Smooth muscle cell (in vitro differentiated cells): ENCODE results near the gene THOC5. TPM values are rescaled to one million over a fixed set of nuclear protein-coding genes. Genes with fewer than 3 reads are reported as not detected.

Experiments
- DNase-seq: peaks from one replicate; lab custom pipeline; 2025; ENCODE audit not compliant: unreplicated experiment; lab: John Stamatoyannopoulos, UW
- H2AFZ ChIP-seq: fragments of 200-600 bp; sonication (generic); 2 replicates; pipeline ENCODE4 v1.6.0; 2016; ENCODE audit warnings: antibody characterized with exemption, low read depth, mild to moderate bottlenecking
- H3F3A ChIP-seq: fragments of 200-600 bp; sonication (generic); 2 replicates; pipeline ENCODE4 v1.6.0; 2017; ENCODE audit warnings: antibody characterized with exemption, low read depth
- H3K27ac ChIP-seq: fragments of 200-600 bp; sonication (generic); 2 replicates; pipeline ENCODE4 v1.5.1; 2016; ENCODE audit warnings: low read depth, mild to moderate bottlenecking
- H3K27me3 ChIP-seq: fragments of 200-600 bp; sonication (generic); 2 replicates; pipeline ENCODE4 v1.6.1; 2016; ENCODE audit warnings: low read depth, mild to moderate bottlenecking
- H3K36me3 ChIP-seq: fragments of 200-600 bp; sonication (generic); 2 replicates; pipeline ENCODE4 v1.5.1; 2016; ENCODE audit warnings: low read depth
- H3K4me1 ChIP-seq: fragments of 200-600 bp; sonication (generic); 2 replicates; pipeline ENCODE4 v1.5.1; 2016; ENCODE audit warnings: low read depth
- H3K4me2 ChIP-seq: fragments of 200-600 bp; sonication (generic); 2 replicates; pipeline ENCODE4 v1.6.0; 2016; ENCODE audit warnings: mild to moderate bottlenecking
- H3K4me3 ChIP-seq: fragments of 200-600 bp; sonication (generic); 2 replicates; pipeline ENCODE4 v1.5.1; 2016; ENCODE audit warnings: mild to moderate bottlenecking
- H3K79me2 ChIP-seq: fragments of 200-600 bp; sonication (generic); 2 replicates; pipeline ENCODE4 v1.6.0; 2016; ENCODE audit warnings: low read depth, mild to moderate bottlenecking
- H3K9ac ChIP-seq: fragments of 200-600 bp; sonication (generic); 2 replicates; pipeline ENCODE4 v1.6.0; 2016; ENCODE audit warnings: low read depth
- H3K9me3 ChIP-seq: fragments of 200-600 bp; sonication (generic); replicated peaks from 2 replicates; pipeline ENCODE4 v1.5.1; 2016; ENCODE audit warnings: low read depth
- H4K20me1 ChIP-seq: fragments of 200-600 bp; sonication (generic); 2 replicates; pipeline ENCODE4 v1.6.0; 2016; ENCODE audit warnings: low read depth
- CTCF ChIP-seq: fragments of 200-600 bp; sonication (generic); IDR thresholded peaks from 2 replicates; pipeline ENCODE4 v1.5.1; 2017; ENCODE audit warnings: borderline replicate concordance, mild to moderate bottlenecking, antibody characterized with exemption; ENCODE audit not compliant: insufficient read depth, poor library complexity, severe bottlenecking
- WGBS: methylation state at CpG from one replicate; pipeline ENCODE4 v1.1.7; 2016; ENCODE audit warnings: low lambda C conversion rate; 5-methylcytosine and 5-hydroxymethylcytosine counted together
- polyA plus RNA-seq: library from polyadenylated mRNA; unstranded; fragments of >200 nt; fragmentation: Nextera tagmentation; extraction: Ambion mirVana; gene quantifications from 2 replicates; pipeline ENCODE4 v1.2.1, GENCODE V29; 2016
- total RNA-seq: library from RNA; depleted of rRNA; stranded (reverse); fragments of >200 nt; gene quantifications from 2 replicates; pipeline ENCODE4 v1.2.3, GENCODE V29; 2014

THOC5 gene
- total and polyA plus RNA-seq, 2 experiments from 2014 or later = 13.7 to 21.7 TPM

- Histone ChIP-seq H3K9me3 (no peaks in the 10 kb centered on the region), H4K20me1 (no peaks in the 10 kb centered on the region), H3K4me3 (no peak overlapping the region), H3K4me2 (no peak overlapping the region), H3K36me3 (peaks cover 32% of the 10 kb centered on the region), H3K27me3 (no peaks in the 10 kb centered on the region), H3F3A (no peaks in the 10 kb centered on the region), H3K9ac (no peak overlapping the region), H3K79me2 (no peaks in the 10 kb centered on the region), H3K4me1 (no peaks in the 10 kb centered on the region), H3K27ac (no peak overlapping the region), H2AFZ (no peak overlapping the region)
- DNase-seq = no peak
- TF ChIP-seq CTCF = no peak
- WGBS = 97% methylated on average over 3 of the region's 3 CpGs
Measured at GRCh38 chr22:29536411-29536810, 17.1 kb downstream of the THOC5 start.

- Histone ChIP-seq H3K4me2 (no peak overlapping the region), H3K79me2 (no peaks in the 10 kb centered on the region), H3K36me3 (peaks cover 24% of the 10 kb centered on the region), H3K9ac (no peak overlapping the region), H3F3A (no peaks in the 10 kb centered on the region), H3K9me3 (no peaks in the 10 kb centered on the region), H3K4me1 (no peaks in the 10 kb centered on the region), H3K27ac (no peak overlapping the region), H3K4me3 (no peak overlapping the region), H4K20me1 (no peaks in the 10 kb centered on the region), H3K27me3 (no peaks in the 10 kb centered on the region), H2AFZ (no peak overlapping the region)
- DNase-seq = no peak
- WGBS = 90% methylated on average over 4 of the region's 4 CpGs
- no peak for TF ChIP-seq CTCF
Measured at GRCh38 chr22:29531419-29531818, 22.1 kb downstream of the THOC5 start.

- H2AFZ ChIP-seq = no peak overlapping the region
- H3K9me3 ChIP-seq = no peaks in the 10 kb centered on the region
- H3K27me3 ChIP-seq = no peaks in the 10 kb centered on the region
- no peaks in the 10 kb centered on the region for H4K20me1 ChIP-seq
- H3K4me3 ChIP-seq = no peak overlapping the region
- no peaks in the 10 kb centered on the region for H3K79me2 ChIP-seq
- H3F3A ChIP-seq = no peaks in the 10 kb centered on the region
- no peak for TF ChIP-seq CTCF
- no peak overlapping the region for H3K27ac ChIP-seq
- H3K9ac ChIP-seq = no peak overlapping the region
- 94% methylated on average over 4 of the region's 4 CpGs for WGBS
- H3K4me2 ChIP-seq = no peak overlapping the region
- no peak for DNase-seq
- H3K4me1 ChIP-seq = no peaks in the 10 kb centered on the region
- peaks cover 18% of the 10 kb centered on the region for H3K36me3 ChIP-seq
Measured at GRCh38 chr22:29530716-29531115, 22.8 kb downstream of the THOC5 start.

- H3K4me1 ChIP-seq = no peaks in the 10 kb centered on the region
- no peak for TF ChIP-seq CTCF
- H3K4me2 ChIP-seq = no peak overlapping the region
- no peaks in the 10 kb centered on the region for H3K27me3 ChIP-seq
- DNase-seq = no peak
- no peaks in the 10 kb centered on the region for H3K9me3 ChIP-seq
- no peak overlapping the region for H3K27ac ChIP-seq
- no peak overlapping the region for H3K9ac ChIP-seq
- no peak overlapping the region for H2AFZ ChIP-seq
- H3K79me2 ChIP-seq = no peaks in the 10 kb centered on the region
- H4K20me1 ChIP-seq = no peaks in the 10 kb centered on the region
- H3F3A ChIP-seq = no peaks in the 10 kb centered on the region
- 98% methylated on average over 7 of the region's 7 CpGs for WGBS
- H3K4me3 ChIP-seq = no peak overlapping the region
- H3K36me3 ChIP-seq = peaks cover 17% of the 10 kb centered on the region
Measured at GRCh38 chr22:29528144-29528543, 25.4 kb downstream of the THOC5 start.
